Kidney (tissue), 14 donors: ENCODE measurements around the gene CCR5. TPM values are rescaled to one million over a fixed set of nuclear protein-coding genes. Genes with fewer than 3 reads are reported as not detected.

ENCODE experiments used
- DNase-seq, 5 donors: peaks; one replicate each; pipeline ENCODE4 v3.0.0-alpha.2; 2013 to 2020
- FAIRE-seq: peaks from 2 replicates; lab custom pipeline; 2012; peaks lifted over from hg19 to GRCh38; lab: Jason Lieb, UNC
- H3K27ac ChIP-seq, 2 donors: one replicate each; pipeline ENCODE4 v1.7.0; 2013; ENCODE audit warnings: low read depth in 2 of 2, low read length in 2 of 2, inconsistent platforms in 1 of 2
- H3K27me3 ChIP-seq: one replicate; pipeline ENCODE4 v1.7.1; 2013; ENCODE audit warnings: low read length, inconsistent platforms; ENCODE audit not compliant: control insufficient read depth, insufficient read depth
- H3K36me3 ChIP-seq, 3 donors: one replicate each; pipeline versions ENCODE4 v1.7.0 to v1.7.1; 2013; ENCODE audit warnings: low read length in 3 of 3, control low read depth in 1 of 3, inconsistent platforms in 1 of 3; ENCODE audit not compliant: insufficient read depth in 3 of 3, control insufficient read depth in 2 of 3
- H3K4me1 ChIP-seq, 3 donors: one replicate each; pipeline versions ENCODE4 v1.7.0 to v1.7.1; 2013; ENCODE audit warnings: low read length in 3 of 3, inconsistent platforms in 1 of 3, low read depth in 1 of 3; ENCODE audit not compliant: control insufficient read depth in 2 of 3, insufficient read depth in 2 of 3
- H3K4me3 ChIP-seq, 3 donors: one replicate each; pipeline versions ENCODE4 v1.7.0 to v1.8.1; 2013; ENCODE audit warnings: low read length in 3 of 3, control low read depth in 1 of 3, inconsistent platforms in 1 of 3
- H3K9ac ChIP-seq, 3 donors: one replicate each; pipeline versions ENCODE4 v1.7.0 to v1.7.1; 2013; ENCODE audit warnings: low read length in 3 of 3, control low read depth in 1 of 3, inconsistent platforms in 1 of 3
- H3K9me3 ChIP-seq, 3 donors: one replicate each; pipeline versions ENCODE4 v1.7.0 to v1.7.1; 2013; ENCODE audit warnings: low read length in 3 of 3, control low read depth in 1 of 3, inconsistent platforms in 1 of 3; ENCODE audit not compliant: control insufficient read depth in 2 of 3, insufficient read depth in 1 of 3
- intact Hi-C: fragments of 100-400 bp; cut with DNase I; formaldehyde crosslinking; loops from one replicate; pipeline ENCODE4 v1.11.1; 2022
- polyA plus RNA-seq: library from polyadenylated mRNA; stranded (reverse); fragments of 350-450 nt; fragmentation: Illumina TruSeq; extraction: RNeasy Lipid Tissue Mini Kit (QIAGEN cat#74804); gene quantifications from one replicate; pipeline ENCODE4 v1.2.3, GENCODE V29; 2014; ENCODE audit warnings: low read depth, low replicate concordance; ENCODE audit not compliant: insufficient read depth
- total RNA-seq: library from RNA; stranded (reverse); fragmentation: NEBNext Ultra II Directional; extraction: Animal tissue kit (Norgen Biotek cat#: 25700); gene quantifications from one replicate; pipeline ENCODE4 v1.2.1, GENCODE V29; 2021
- TF ChIP-seq, protein P1 (sequence below): IDR thresholded peaks from 3 replicates; pipeline ENCODE4 v1.5.1; 2012; ENCODE audit warnings: mild to moderate bottlenecking, moderate library complexity, borderline replicate concordance; ENCODE audit not compliant: insufficient read depth; ENCODE audit errors: extremely low read depth
- donor health status: control.
- donor health status: control.
- donor health status: control.
- donor health status: control.
- donor health status: control.
- donor health status: DM: yes; HTN: yes; CAD: no.
- donor health status: Normal renal cell carcinoma (clear cell type).

CCR5 gene
- total and polyA plus RNA-seq, 2 donors from 2014 or later, result 0.32 to 4.4 TPM

DNA sequence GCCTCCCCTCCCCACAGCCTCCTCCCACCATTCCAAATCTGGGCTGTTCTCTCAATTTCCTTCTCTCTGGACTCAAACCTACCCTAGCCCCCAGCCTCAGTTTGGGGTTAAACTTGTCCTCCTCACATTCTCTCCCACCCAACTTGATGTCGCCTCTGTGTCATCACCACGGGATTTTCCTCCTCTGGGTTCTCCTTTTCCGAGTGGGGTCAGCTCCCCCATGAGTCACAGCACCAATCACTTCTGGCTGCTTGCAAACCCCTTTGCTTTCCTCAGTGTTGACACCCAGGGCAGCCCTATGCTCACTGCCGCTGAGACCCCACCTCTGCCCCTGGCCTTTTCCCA lies 35.7 kb downstream of the CCR5 start:
- Histone ChIP-seq H3K36me3 (no peaks in the 10 kb centered on the region), H3K27ac (peak overlapping the region; percentile 65 to 90), H3K4me1 (peaks cover 0 to 15% (median 9%) of the 10 kb centered on the region in 3 donors), H3K27me3 (no peaks in the 10 kb centered on the region), H3K9me3 (no peaks in the 10 kb centered on the region), H3K9ac (no peak overlapping the region), H3K4me3 (no peak overlapping the region)
- intact Hi-C loops, result no loop called here
- TF ChIP-seq, protein P1, sequence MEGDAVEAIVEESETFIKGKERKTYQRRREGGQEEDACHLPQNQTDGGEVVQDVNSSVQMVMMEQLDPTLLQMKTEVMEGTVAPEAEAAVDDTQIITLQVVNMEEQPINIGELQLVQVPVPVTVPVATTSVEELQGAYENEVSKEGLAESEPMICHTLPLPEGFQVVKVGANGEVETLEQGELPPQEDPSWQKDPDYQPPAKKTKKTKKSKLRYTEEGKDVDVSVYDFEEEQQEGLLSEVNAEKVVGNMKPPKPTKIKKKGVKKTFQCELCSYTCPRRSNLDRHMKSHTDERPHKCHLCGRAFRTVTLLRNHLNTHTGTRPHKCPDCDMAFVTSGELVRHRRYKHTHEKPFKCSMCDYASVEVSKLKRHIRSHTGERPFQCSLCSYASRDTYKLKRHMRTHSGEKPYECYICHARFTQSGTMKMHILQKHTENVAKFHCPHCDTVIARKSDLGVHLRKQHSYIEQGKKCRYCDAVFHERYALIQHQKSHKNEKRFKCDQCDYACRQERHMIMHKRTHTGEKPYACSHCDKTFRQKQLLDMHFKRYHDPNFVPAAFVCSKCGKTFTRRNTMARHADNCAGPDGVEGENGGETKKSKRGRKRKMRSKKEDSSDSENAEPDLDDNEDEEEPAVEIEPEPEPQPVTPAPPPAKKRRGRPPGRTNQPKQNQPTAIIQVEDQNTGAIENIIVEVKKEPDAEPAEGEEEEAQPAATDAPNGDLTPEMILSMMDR, result no peak
- FAIRE-seq (no peak), DNase-seq (no peak)

DNA sequence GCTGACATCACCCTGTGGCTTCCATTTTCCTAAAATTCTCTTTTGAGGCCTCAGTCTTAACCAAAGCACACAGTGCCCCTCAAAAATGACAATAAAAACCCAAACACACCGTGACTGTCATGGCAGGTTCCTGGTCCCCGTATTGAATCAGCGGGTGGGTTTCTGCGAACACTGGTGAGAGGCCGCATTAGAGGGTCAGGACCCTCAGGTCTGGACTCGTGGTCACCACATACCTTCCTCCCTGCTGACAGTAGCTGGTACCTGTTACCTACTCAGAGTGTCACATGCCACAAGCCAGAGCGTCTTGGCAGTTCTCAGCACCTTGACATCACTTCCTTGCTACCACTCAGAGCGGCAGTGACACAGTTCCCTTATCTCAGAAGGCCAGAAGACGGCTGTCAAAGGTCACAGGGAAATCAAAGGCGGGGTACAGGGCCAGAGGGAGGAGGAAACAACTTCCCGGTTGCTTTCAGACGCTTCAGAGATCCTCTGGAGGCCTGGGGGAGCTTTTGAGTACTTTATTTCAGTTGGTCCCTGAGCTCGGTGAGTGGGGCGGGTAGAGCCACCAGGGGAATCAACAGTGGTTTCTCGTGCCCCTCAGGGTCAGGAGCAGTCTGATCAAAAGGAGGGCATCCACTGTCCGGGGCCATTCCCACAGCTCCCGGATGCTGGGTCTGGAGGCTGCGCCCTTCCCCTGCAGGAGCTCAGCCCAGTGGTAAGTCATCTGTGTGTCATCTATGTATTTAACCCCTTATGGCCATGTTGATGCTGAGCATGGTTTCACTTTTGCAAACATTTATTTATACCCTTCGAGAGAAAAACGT lies 36.3 kb downstream of the CCR5 start, which contains the start of the genes CCR5AS and CCRL2:
TSS of gene CCR5AS (minus strand) at position 279 of the 824 bp plus-strand sequence.
TSS of gene CCRL2 (plus strand) at position 472 of the 824 bp plus-strand sequence. CDS start 821 bp downstream, outside the sequence.
- intact Hi-C loops, result no loop called here
- FAIRE-seq, result no peak
- peak within 1 kb of the TSS in 1 of 3 donors; percentile 49 for H3K9ac ChIP-seq
- no peaks in the 10 kb centered on the region for H3K27me3 ChIP-seq
- DNase-seq, result peak in 4 of 5 donors; percentile 13 to 84 (median 52)
- peak within 1 kb of the TSS in 2 of 3 donors; percentile 14 to 24 for H3K4me3 ChIP-seq
- H3K36me3 ChIP-seq, result no peaks in the 10 kb centered on the region
- H3K27ac ChIP-seq, result peak within 1 kb of the TSS; percentile 65 to 90
- no peaks in the 10 kb centered on the region for H3K9me3 ChIP-seq
- peaks cover 0 to 15% (median 9%) of the 10 kb centered on the region in 3 donors for H3K4me1 ChIP-seq
- TF ChIP-seq, protein P1, result no peak

DNA sequence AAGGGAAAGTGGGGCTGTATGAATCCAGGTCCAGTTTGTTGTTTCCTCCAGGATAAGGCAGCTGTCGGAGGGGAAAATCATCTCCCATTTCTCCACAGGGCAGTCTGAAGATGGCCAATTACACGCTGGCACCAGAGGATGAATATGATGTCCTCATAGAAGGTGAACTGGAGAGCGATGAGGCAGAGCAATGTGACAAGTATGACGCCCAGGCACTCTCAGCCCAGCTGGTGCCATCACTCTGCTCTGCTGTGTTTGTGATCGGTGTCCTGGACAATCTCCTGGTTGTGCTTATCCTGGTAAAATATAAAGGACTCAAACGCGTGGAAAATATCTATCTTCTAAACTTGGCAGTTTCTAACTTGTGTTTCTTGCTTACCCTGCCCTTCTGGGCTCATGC lies 37.2 kb downstream of the CCR5 start:
- Histone ChIP-seq H3K4me1 (peaks cover 0 to 15% (median 12%) of the 10 kb centered on the region in 3 donors), H3K9ac (peak overlapping the region in 1 of 3 donors; percentile 49), H3K36me3 (no peaks in the 10 kb centered on the region), H3K4me3 (peak overlapping the region in 2 of 3 donors; percentile 14 to 24), H3K9me3 (no peaks in the 10 kb centered on the region), H3K27ac (peak overlapping the region; percentile 9 to 36), H3K27me3 (no peaks in the 10 kb centered on the region)
- TF ChIP-seq, protein P1, result no peak
- intact Hi-C loops, result no loop called here
- no peak for DNase-seq
- FAIRE-seq, result no peak
